K562 (cell line): ENCODE measurements around the gene LIN28A. TPM values are rescaled to one million over a fixed set of nuclear protein-coding genes. Genes with fewer than 3 reads are reported as not detected.
A peak's percentile ranks its signal among the peaks of the same experiment; 100 is the strongest.

Experiments used
- ATF1 ChIP-seq, 2 experiments: fragments of 450-650 bp in 1 of 2; IDR thresholded peaks; 2 replicates each; pipeline ENCODE4 v1.6.1; 2016; ENCODE audit warnings: missing compliant biosample characterization in 1 of 2, missing genetic modification characterization in 1 of 2
- HDAC8 ChIP-seq: fragments of 450-650 bp; IDR thresholded peaks from 2 replicates; pipeline ENCODE4 v1.6.1; 2016; ENCODE audit warnings: mild to moderate bottlenecking, missing genetic modification characterization, moderate library complexity, missing compliant biosample characterization
- HNRNPUL1 ChIP-seq: fragments of 200-400 bp; formaldehyde crosslinking; IDR thresholded peaks from 2 replicates; pipeline ENCODE4 v1.6.1; 2017; ENCODE audit warnings: low read length
- MCM7 ChIP-seq, 2 experiments: fragments of 450-650 bp; IDR thresholded peaks; 2 replicates each; pipeline ENCODE4 v1.6.1; 2016 to 2018
- NR2C1 ChIP-seq, 2 experiments: fragments of 450-650 bp; IDR thresholded peaks; 2 replicates each; pipeline ENCODE4 v1.6.1; 2017; ENCODE audit warnings: mild to moderate bottlenecking in 2 of 2, antibody characterized with exemption in 1 of 2, inconsistent platforms in 1 of 2, missing compliant biosample characterization in 1 of 2, missing genetic modification characterization in 1 of 2
- OTX1 ChIP-seq: fragments of 450-650 bp; formaldehyde crosslinking; IDR thresholded peaks from 2 replicates; pipeline ENCODE4 v1.4.0; 2022; ENCODE audit warnings: mild to moderate bottlenecking
- POLR2G ChIP-seq: fragments of 200-400 bp; formaldehyde crosslinking; IDR thresholded peaks from 2 replicates; pipeline ENCODE4 v1.6.1; 2017; ENCODE audit warnings: low read depth, mild to moderate bottlenecking, antibody characterized with exemption, low read length, moderate library complexity
- PYGO2 ChIP-seq: fragments of 450-650 bp; IDR thresholded peaks from 2 replicates; pipeline ENCODE4 v1.6.1; 2016; ENCODE audit warnings: mild to moderate bottlenecking, missing genetic modification characterization, moderate library complexity, missing compliant biosample characterization
- RAD21 ChIP-seq, 2 experiments: fragments of 250-450 bp in 1 of 2; fragments of 450-650 bp in 1 of 2; sonication (Bioruptor Pico) in 1 of 2; formaldehyde crosslinking in 1 of 2; IDR thresholded peaks in 1 of 2; conservative IDR thresholded peaks in 1 of 2; 2 replicates each; pipeline versions ENCODE4 v1.4.0 to v1.8.0; 2020 to 2022; ENCODE audit warnings: mild to moderate bottlenecking in 2 of 2, moderate library complexity in 1 of 2
- RBM22 ChIP-seq: fragments of 200-400 bp; formaldehyde crosslinking; IDR thresholded peaks from 2 replicates; pipeline ENCODE4 v1.6.1; 2018; ENCODE audit warnings: low read length, low read depth; ENCODE audit not compliant: poor library complexity, severe bottlenecking
- ZNF318 ChIP-seq, 2 experiments: fragments of 450-650 bp; IDR thresholded peaks; 2 replicates each; pipeline ENCODE4 v1.6.1; 2016; ENCODE audit warnings: mild to moderate bottlenecking in 2 of 2, borderline replicate concordance in 1 of 2, low read depth in 1 of 2, moderate library complexity in 1 of 2
- polyA plus RNA-seq, 8 experiments: library from polyadenylated mRNA; depleted of rRNA in 4 of 8; stranded (reverse) in 5 of 8; unstranded in 3 of 8; fragments of >200 nt; fragmentation: Nextera tagmentation in 2 of 8; fragmentation: Illumina TruSeq in 1 of 8; extraction: Ambion mirVana in 2 of 8; extraction: Trizol in 1 of 8; gene quantifications; 2 replicates each; pipeline versions ENCODE4 v1.2.1 to v1.2.3, GENCODE V29; 2011 to 2014; ENCODE audit warnings: inconsistent platforms in 1 of 8, missing spikeins in 1 of 8
- total RNA-seq, 7 experiments: library from RNA; depleted of rRNA in 6 of 7; stranded (reverse); fragments of >200 nt in 6 of 7; fragmentation: Illumina TruSeq in 2 of 7; extraction: Trizol in 2 of 7; gene quantifications; 2 replicates each; pipeline versions ENCODE4 v1.2.1 to v1.2.3, GENCODE V29; 2011 to 2021; ENCODE audit warnings: low replicate concordance in 1 of 7
- TF ChIP-seq, protein P1 (sequence below): sonication (generic); formaldehyde crosslinking; IDR thresholded peaks from 2 replicates; pipeline ENCODE4 v1.8.0; 2022; ENCODE audit warnings: mild to moderate bottlenecking, missing genetic modification reagents

LIN28A gene
- total and polyA plus RNA-seq, 9 of the 15 experiments (the other 6 are each of a cell fraction or from before 2014, with no cell fraction given), result 0.80 to 5.4 (median 3.9) TPM

DNA sequence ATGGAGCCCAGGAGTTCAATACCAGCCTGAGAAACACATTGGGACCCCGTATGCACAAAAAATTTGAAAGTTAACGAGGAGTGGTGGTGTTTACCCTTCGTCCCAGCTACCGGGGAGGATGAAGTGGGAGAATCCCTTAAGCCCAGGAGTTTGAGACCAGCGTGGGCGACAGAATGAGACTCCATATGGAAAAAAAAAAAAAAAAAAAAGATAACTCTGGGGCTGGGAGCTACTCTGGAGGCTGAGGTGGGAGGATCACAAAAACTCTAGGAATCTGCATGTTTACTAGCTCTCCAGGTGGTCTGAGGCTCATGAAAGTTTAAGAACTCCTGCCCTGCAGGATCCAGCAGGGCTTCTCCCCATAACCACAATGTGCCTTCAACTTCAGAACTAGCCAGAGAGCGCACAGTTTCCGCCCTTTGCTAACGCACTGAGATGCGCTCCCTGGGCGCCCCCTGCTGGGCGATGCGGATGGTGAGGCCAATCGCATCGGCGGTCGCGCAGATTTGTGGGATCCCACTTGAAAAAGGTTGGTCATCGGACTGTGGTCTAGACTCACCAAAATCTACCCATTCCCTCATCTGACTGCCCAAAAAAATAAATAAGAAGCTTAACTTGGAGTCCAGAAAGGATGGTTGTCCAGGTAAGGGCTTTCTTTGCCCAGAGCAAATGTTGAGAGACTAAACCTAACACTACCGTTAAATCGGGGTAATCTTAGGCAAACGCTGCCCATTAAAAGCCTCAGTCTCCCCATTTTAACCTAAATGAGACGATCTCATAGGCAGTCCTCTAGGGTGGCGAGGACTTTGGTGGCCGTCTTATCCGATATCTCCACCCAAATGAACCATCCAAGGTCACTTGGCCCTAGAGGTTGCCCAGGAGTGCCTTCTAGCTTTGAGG is 46.8 kb upstream of the LIN28A start (continued):
- TF ChIP-seq ZNF318 (IDR thresholded peaks at IDR 0.05; ENCODE audit: borderline replicate concordance in 1 of 2, low read depth in 1 of 2) (no peak), NR2C1 (IDR thresholded peaks at IDR 0.05) (no peak), NR2C1 (tag; IDR thresholded peaks at IDR 0.05) (no peak), POLR2G (0 out of 2 replicates have a peak, but pooled peaks have one; percentile 20), ATF1 (CRISPR knock-in tag; IDR thresholded peaks at IDR 0.05) (no peak), ATF1 (tag; IDR thresholded peaks at IDR 0.05) (0 out of 2 replicates have a peak, but pooled peaks have one; percentile 37), HDAC8 (tag) (no peak), OTX1 (CRISPR knock-in tag) (no peak), RBM22 (no peak), PYGO2 (tag) (no peak), HNRNPUL1 (no peak), MCM7 (IDR thresholded peaks at IDR 0.05) (no peak), RAD21 (CRISPR knock-in tag; conservative IDR thresholded peaks at IDR 0.05 in 1 of 2, IDR thresholded peaks at IDR 0.05 in 1 of 2) (peak; percentile 89 to 98)
- TF ChIP-seq, protein P1, sequence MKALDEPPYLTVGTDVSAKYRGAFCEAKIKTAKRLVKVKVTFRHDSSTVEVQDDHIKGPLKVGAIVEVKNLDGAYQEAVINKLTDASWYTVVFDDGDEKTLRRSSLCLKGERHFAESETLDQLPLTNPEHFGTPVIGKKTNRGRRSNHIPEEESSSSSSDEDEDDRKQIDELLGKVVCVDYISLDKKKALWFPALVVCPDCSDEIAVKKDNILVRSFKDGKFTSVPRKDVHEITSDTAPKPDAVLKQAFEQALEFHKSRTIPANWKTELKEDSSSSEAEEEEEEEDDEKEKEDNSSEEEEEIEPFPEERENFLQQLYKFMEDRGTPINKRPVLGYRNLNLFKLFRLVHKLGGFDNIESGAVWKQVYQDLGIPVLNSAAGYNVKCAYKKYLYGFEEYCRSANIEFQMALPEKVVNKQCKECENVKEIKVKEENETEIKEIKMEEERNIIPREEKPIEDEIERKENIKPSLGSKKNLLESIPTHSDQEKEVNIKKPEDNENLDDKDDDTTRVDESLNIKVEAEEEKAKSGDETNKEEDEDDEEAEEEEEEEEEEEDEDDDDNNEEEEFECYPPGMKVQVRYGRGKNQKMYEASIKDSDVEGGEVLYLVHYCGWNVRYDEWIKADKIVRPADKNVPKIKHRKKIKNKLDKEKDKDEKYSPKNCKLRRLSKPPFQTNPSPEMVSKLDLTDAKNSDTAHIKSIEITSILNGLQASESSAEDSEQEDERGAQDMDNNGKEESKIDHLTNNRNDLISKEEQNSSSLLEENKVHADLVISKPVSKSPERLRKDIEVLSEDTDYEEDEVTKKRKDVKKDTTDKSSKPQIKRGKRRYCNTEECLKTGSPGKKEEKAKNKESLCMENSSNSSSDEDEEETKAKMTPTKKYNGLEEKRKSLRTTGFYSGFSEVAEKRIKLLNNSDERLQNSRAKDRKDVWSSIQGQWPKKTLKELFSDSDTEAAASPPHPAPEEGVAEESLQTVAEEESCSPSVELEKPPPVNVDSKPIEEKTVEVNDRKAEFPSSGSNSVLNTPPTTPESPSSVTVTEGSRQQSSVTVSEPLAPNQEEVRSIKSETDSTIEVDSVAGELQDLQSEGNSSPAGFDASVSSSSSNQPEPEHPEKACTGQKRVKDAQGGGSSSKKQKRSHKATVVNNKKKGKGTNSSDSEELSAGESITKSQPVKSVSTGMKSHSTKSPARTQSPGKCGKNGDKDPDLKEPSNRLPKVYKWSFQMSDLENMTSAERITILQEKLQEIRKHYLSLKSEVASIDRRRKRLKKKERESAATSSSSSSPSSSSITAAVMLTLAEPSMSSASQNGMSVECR (CRISPR knock-in tag), result no peak
